H1 (cell line): Measurements from ENCODE around the gene SCN11A.

ENCODE experiments used
- CTCF ChIP-seq, 3 experiments: IDR thresholded peaks; 1 replicate in 2 of 3; 2 replicates in 1 of 3; pipeline versions ENCODE4 v1.5.1 to v1.6.1; 2011; ENCODE audit warnings: low read length in 3 of 3, mild to moderate bottlenecking in 3 of 3, inconsistent platforms in 2 of 3, low read depth in 1 of 3, moderate library complexity in 1 of 3; ENCODE audit not compliant: insufficient read depth in 1 of 3; ENCODE audit errors: control extremely low read depth in 1 of 3
- EP300 ChIP-seq, 2 experiments: IDR thresholded peaks; 1 replicate in 1 of 2; 2 replicates in 1 of 2; pipeline ENCODE4 v1.6.1; 2011 to 2012; ENCODE audit warnings: low read depth in 2 of 2, low read length in 2 of 2, mild to moderate bottlenecking in 2 of 2, borderline replicate concordance in 1 of 2, inconsistent platforms in 1 of 2, moderate library complexity in 1 of 2
- HDAC2 ChIP-seq, 2 experiments: fragments of 300-600 bp in 1 of 2; sonication (generic) in 1 of 2; IDR thresholded peaks; 2 replicates each; pipeline ENCODE4 v1.6.1; 2011 to 2012; ENCODE audit warnings: low read depth in 2 of 2, low read length in 2 of 2, mild to moderate bottlenecking in 2 of 2, moderate library complexity in 2 of 2, borderline replicate concordance in 1 of 2, inconsistent platforms in 1 of 2
- MAFK ChIP-seq: IDR thresholded peaks from 2 replicates; pipeline ENCODE4 v1.6.1; 2012; ENCODE audit warnings: low read depth, mild to moderate bottlenecking, improper control_type of control experiment, low read length
- POLR2A ChIP-seq, 2 experiments: IDR thresholded peaks; 1 replicate in 1 of 2; 2 replicates in 1 of 2; pipeline ENCODE4 v1.6.1; 2011; ENCODE audit warnings: low read depth in 2 of 2, low read length in 2 of 2, mild to moderate bottlenecking in 2 of 2; ENCODE audit errors: control extremely low read depth in 1 of 2
- POLR2AphosphoS5 ChIP-seq: IDR thresholded peaks from 2 replicates; pipeline ENCODE4 v1.6.1; 2011; ENCODE audit warnings: low read depth, low read length
- RFX5 ChIP-seq: IDR thresholded peaks from 2 replicates; pipeline ENCODE4 v1.6.1; 2011; ENCODE audit warnings: low read depth, low read length, improper control_type of control experiment, borderline replicate concordance
- RNF2 ChIP-seq: fragments of 200-900, 300-1000 bp; sonication (generic); IDR thresholded peaks from 2 replicates; pipeline ENCODE4 v1.7.1; 2016; ENCODE audit warnings: borderline replicate concordance, low read depth, mild to moderate bottlenecking, antibody characterized with exemption, low read length; ENCODE audit not compliant: poor library complexity, severe bottlenecking; ENCODE audit errors: missing control alignments
- SIN3A ChIP-seq, 2 experiments: IDR thresholded peaks in 1 of 2; conservative IDR thresholded peaks in 1 of 2; 2 replicates each; pipeline ENCODE4 v1.6.1; 2011 to 2012; ENCODE audit warnings: low read length in 2 of 2, improper control_type of control experiment in 1 of 2, low read depth in 1 of 2, mild to moderate bottlenecking in 1 of 2
- TAF1 ChIP-seq: IDR thresholded peaks from 2 replicates; pipeline ENCODE4 v1.6.1; 2011; ENCODE audit warnings: mild to moderate bottlenecking, low read depth, low read length
- YY1 ChIP-seq: IDR thresholded peaks from 2 replicates; pipeline ENCODE4 v1.6.1; 2011; ENCODE audit warnings: low read depth, mild to moderate bottlenecking, low read length

DNA sequence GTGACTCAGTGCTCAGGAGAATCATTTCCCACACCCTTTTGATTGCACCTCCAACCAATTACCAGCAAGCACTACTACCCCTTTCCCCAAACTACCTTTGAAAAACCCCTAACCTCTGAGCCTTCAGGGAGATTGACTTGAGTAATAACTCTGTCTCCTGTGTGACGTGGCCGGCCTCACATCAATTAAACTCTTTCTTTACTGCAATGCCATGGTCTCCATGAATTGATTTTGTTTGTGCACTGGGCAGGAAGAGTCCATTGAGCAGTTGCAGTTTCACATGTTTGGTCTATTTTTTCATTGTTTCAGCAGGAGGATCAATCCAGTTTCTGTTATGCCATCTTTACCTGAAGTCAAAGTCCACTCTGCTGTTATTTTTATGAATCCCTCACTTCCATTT is 32.4 kb downstream of the SCN11A start:
- no peak for TF ChIP-seq EP300 (IDR thresholded peaks at IDR 0.05; ENCODE audit: borderline replicate concordance in 1 of 2, low read depth in 2 of 2, low read length in 2 of 2)
- no peak for TF ChIP-seq MAFK
- TF ChIP-seq POLR2AphosphoS5: no peak
- no peak for TF ChIP-seq YY1
- TF ChIP-seq SIN3A (conservative IDR thresholded peaks at IDR 0.05 in 1 of 2, IDR thresholded peaks at IDR 0.05 in 1 of 2; ENCODE audit: low read depth in 1 of 2, low read length in 2 of 2): no peak
- no peak for TF ChIP-seq TAF1
- TF ChIP-seq RFX5: no peak
- TF ChIP-seq CTCF (IDR thresholded peaks at IDR 0.05; ENCODE audit: control extremely low read depth in 1 of 3, insufficient read depth in 1 of 3, low read depth in 1 of 3, low read length in 3 of 3): no peak
- no peak for TF ChIP-seq POLR2A (IDR thresholded peaks at IDR 0.05; ENCODE audit: control extremely low read depth in 1 of 2, low read depth in 2 of 2, low read length in 2 of 2)
- no peak for TF ChIP-seq RNF2
- no peak for TF ChIP-seq HDAC2 (IDR thresholded peaks at IDR 0.05; ENCODE audit: borderline replicate concordance in 1 of 2, low read depth in 2 of 2, low read length in 2 of 2)
